H9 (cell line): ENCODE results near the gene ZDHHC11. TPM values are rescaled to one million over a fixed set of nuclear protein-coding genes. Genes with fewer than 3 reads are reported as not detected.
"Not testable (repeated sequence)": the region's sequence is repeated elsewhere in the genome, so short reads cannot be mapped to it uniquely, and the experiment has no call there.

Source experiments
- DNase-seq: peaks from one replicate; pipeline ENCODE4 v3.0.0-alpha.2; 2017
- H2AFZ ChIP-seq: one replicate; pipeline ENCODE4 v1.6.1; 2013; ENCODE audit warnings: mild to moderate bottlenecking, low read length, control low read depth, moderate library complexity
- H2AK5ac ChIP-seq: 2 replicates; pipeline ENCODE4 v1.6.1; 2013; ENCODE audit warnings: low read length, control low read depth, mixed read lengths; ENCODE audit not compliant: insufficient read length
- H2BK120ac ChIP-seq: one replicate; pipeline ENCODE4 v1.6.1; 2013; ENCODE audit warnings: low read depth, mild to moderate bottlenecking, low read length, control low read depth, inconsistent platforms; ENCODE audit not compliant: poor library complexity, severe bottlenecking
- H2BK12ac ChIP-seq: 2 replicates; pipeline ENCODE4 v1.6.1; 2013; ENCODE audit warnings: low read length, control low read depth, mixed read lengths, low read depth; ENCODE audit not compliant: insufficient read length
- H2BK15ac ChIP-seq: 2 replicates; pipeline ENCODE4 v1.6.1; 2013; ENCODE audit warnings: low read depth, low read length, control low read depth
- H2BK20ac ChIP-seq: one replicate; pipeline ENCODE4 v1.6.1; 2013; ENCODE audit warnings: low read depth, mild to moderate bottlenecking, low read length, control low read depth, inconsistent platforms; ENCODE audit not compliant: poor library complexity, severe bottlenecking
- H2BK5ac ChIP-seq: 2 replicates; pipeline ENCODE4 v1.6.1; 2013; ENCODE audit warnings: low read length, control low read depth, mixed read lengths; ENCODE audit not compliant: insufficient read length
- H3K14ac ChIP-seq: 2 replicates; pipeline ENCODE4 v1.6.1; 2013; ENCODE audit warnings: low read length, control low read depth; ENCODE audit not compliant: insufficient read depth
- H3K18ac ChIP-seq: 2 replicates; pipeline ENCODE4 v1.6.1; 2013; ENCODE audit warnings: low read depth, mild to moderate bottlenecking, mixed read lengths, low read length, control low read depth; ENCODE audit not compliant: insufficient read length
- H3K23ac ChIP-seq: 2 replicates; pipeline ENCODE4 v1.6.1; 2013; ENCODE audit warnings: low read length, control low read depth, mixed read lengths, low read depth; ENCODE audit not compliant: insufficient read length
- H3K23me2 ChIP-seq: 2 replicates; pipeline ENCODE4 v1.6.1; 2013; ENCODE audit warnings: low read depth, mild to moderate bottlenecking, mixed read lengths, low read length, control low read depth; ENCODE audit not compliant: insufficient read length, poor library complexity, severe bottlenecking
- H3K27ac ChIP-seq: 2 replicates; pipeline ENCODE4 v1.5.1; 2013; ENCODE audit warnings: low read length, control low read depth, mixed read lengths, low read depth; ENCODE audit not compliant: insufficient read length
- H3K27me3 ChIP-seq: 2 replicates; pipeline ENCODE4 v1.6.1; 2013; ENCODE audit warnings: low read length, control low read depth, inconsistent platforms; ENCODE audit not compliant: insufficient read depth
- H3K4ac ChIP-seq: 2 replicates; pipeline ENCODE4 v1.6.1; 2013; ENCODE audit warnings: low read depth, mild to moderate bottlenecking, control low read depth, inconsistent platforms, low read length, moderate library complexity
- H3K4me1 ChIP-seq: 2 replicates; pipeline ENCODE4 v1.6.1; 2013; ENCODE audit warnings: low read length, control low read depth, inconsistent platforms; ENCODE audit not compliant: insufficient read depth
- H3K4me2 ChIP-seq: 2 replicates; pipeline ENCODE4 v1.6.1; 2013; ENCODE audit warnings: low read length, control low read depth, mixed read lengths; ENCODE audit not compliant: insufficient read length, insufficient read depth
- H3K56ac ChIP-seq: 2 replicates; pipeline ENCODE4 v1.6.1; 2013; ENCODE audit warnings: low read depth, mild to moderate bottlenecking, mixed read lengths, low read length, control low read depth; ENCODE audit not compliant: insufficient read length
- H3K79me1 ChIP-seq: 2 replicates; pipeline ENCODE4 v1.6.1; 2013; ENCODE audit warnings: low read depth, mild to moderate bottlenecking, moderate library complexity, low read length, control low read depth, inconsistent platforms; ENCODE audit not compliant: insufficient read depth, poor library complexity, severe bottlenecking
- H3K79me2 ChIP-seq: 2 replicates; pipeline ENCODE4 v1.6.1; 2013; ENCODE audit warnings: low read length, control low read depth, inconsistent platforms; ENCODE audit not compliant: insufficient read depth
- H3K9ac ChIP-seq: 2 replicates; pipeline ENCODE4 v1.6.1; 2013; ENCODE audit warnings: low read length, control low read depth, mixed read lengths; ENCODE audit not compliant: insufficient read length; ENCODE audit errors: extremely low read depth
- H3K9me3 ChIP-seq: one replicate; pipeline ENCODE4 v1.6.1; 2013; ENCODE audit warnings: low read depth, low read length, inconsistent platforms; ENCODE audit not compliant: control insufficient read depth
- H3T11ph ChIP-seq: one replicate; pipeline ENCODE4 v1.6.1; 2013; ENCODE audit warnings: mild to moderate bottlenecking, low read length, control low read depth, inconsistent platforms
- H4K20me1 ChIP-seq: one replicate; pipeline ENCODE4 v1.6.1; 2013; ENCODE audit not compliant: control insufficient read depth, insufficient read length, insufficient read depth
- H4K5ac ChIP-seq: 2 replicates; pipeline ENCODE4 v1.6.1; 2013; ENCODE audit warnings: low read depth, mild to moderate bottlenecking, mixed read lengths, low read length, control low read depth; ENCODE audit not compliant: insufficient read length
- H4K8ac ChIP-seq: replicated peaks from 2 replicates; pipeline ENCODE4 v1.6.1; 2013; ENCODE audit warnings: low read length, control low read depth, mixed read lengths, low read depth; ENCODE audit not compliant: insufficient read length
- H4K91ac ChIP-seq: 2 replicates; pipeline ENCODE4 v1.6.1; 2013; ENCODE audit warnings: low read depth, mild to moderate bottlenecking, moderate library complexity, mixed read lengths, low read length, control low read depth; ENCODE audit not compliant: insufficient read length
- H3K27ac Mint-ChIP-seq, 3 experiments: 2 replicates in 2 of 3; 3 replicates in 1 of 3; pipeline ENCODE4 v1.8.0; 2020 to 2021; ENCODE audit warnings: mixed read lengths in 3 of 3, mild to moderate bottlenecking in 1 of 3, moderate library complexity in 1 of 3
- H3K27me3 Mint-ChIP-seq: 2 replicates; pipeline ENCODE4 v1.8.0; 2021; ENCODE audit warnings: low read depth, mild to moderate bottlenecking, moderate library complexity, mixed read lengths
- H3K36me3 Mint-ChIP-seq, 3 experiments: 2 replicates in 2 of 3; 3 replicates in 1 of 3; pipeline ENCODE4 v1.8.0; 2020 to 2021; ENCODE audit warnings: low read depth in 3 of 3, mixed read lengths in 3 of 3; ENCODE audit not compliant: insufficient read depth in 1 of 3
- H3K4me1 Mint-ChIP-seq, 2 experiments: 2 replicates each; pipeline ENCODE4 v1.8.0; 2020; ENCODE audit warnings: mixed read lengths in 2 of 2
- H3K4me3 Mint-ChIP-seq, 2 experiments: 2 replicates in 1 of 2; 3 replicates in 1 of 2; pipeline ENCODE4 v1.8.0; 2020 to 2021; ENCODE audit warnings: mild to moderate bottlenecking in 2 of 2, mixed read lengths in 2 of 2, moderate library complexity in 1 of 2
- H3K9me3 Mint-ChIP-seq, 2 experiments: 2 replicates in 1 of 2; 3 replicates in 1 of 2; pipeline ENCODE4 v1.8.0; 2020; ENCODE audit warnings: mild to moderate bottlenecking in 2 of 2, mixed read lengths in 2 of 2, moderate library complexity in 1 of 2
- CTCF ChIP-seq: fragments of 200-600 bp; sonication (generic); conservative IDR thresholded peaks from 3 replicates; pipeline ENCODE4 v1.8.0; 2021; ENCODE audit warnings: antibody characterized with exemption, mild to moderate bottlenecking
- WGBS: extraction: QIAGEN DNeasy Blood & Tissue Kit; methylation state at CpG from one replicate; pipeline ENCODE4 v1.1.7; 2013; ENCODE audit warnings: missing lambda C conversion rate, low lambda C conversion rate, mixed read lengths; ENCODE audit not compliant: insufficient read length; ENCODE audit errors: extremely low coverage; 5-methylcytosine and 5-hydroxymethylcytosine counted together
- total RNA-seq: library from RNA; stranded (reverse); gene quantifications from 2 replicates; pipeline ENCODE4 v1.2.1, GENCODE V29; 2021

ZDHHC11 gene
- total RNA-seq, 1 experiment from 2014 or later: 37.6 TPM

- H4K5ac ChIP-seq: no peak overlapping the region
- H2AFZ ChIP-seq: no peak overlapping the region
- Mint-ChIP-seq H3K27me3 (peaks cover 10% of the 10 kb centered on the region), H3K4me1 (peaks cover 0 to 6% of the 10 kb centered on the region in 2 experiments; a peak in 1 of 4 replicates), H3K4me3 (no peak overlapping the region), H3K9me3 (no peaks in the 10 kb centered on the region), H3K27ac (peak overlapping the region in 1 of 3 experiments; percentile 71; a peak in 1 of 7 replicates), H3K36me3 (no peaks in the 10 kb centered on the region)
- no peak overlapping the region for H3T11ph ChIP-seq
- H3K27me3 ChIP-seq: no peaks in the 10 kb centered on the region
- no peaks in the 10 kb centered on the region for H3K23me2 ChIP-seq
- no peak overlapping the region for H2BK5ac ChIP-seq
- H2AK5ac ChIP-seq: no peak overlapping the region
- H2BK120ac ChIP-seq: no peak overlapping the region
- no peak overlapping the region for H3K27ac ChIP-seq
- no peaks in the 10 kb centered on the region for H3K4me1 ChIP-seq
- H3K4ac ChIP-seq: no peak overlapping the region; the same call in 1 of the 2 replicates
- no CpG with 5 or more reads among the region's 10 CpGs for WGBS
- H2BK15ac ChIP-seq: no peak overlapping the region
- peaks cover 4% of the 10 kb centered on the region for H4K20me1 ChIP-seq
- no peak overlapping the region for H2BK20ac ChIP-seq
- H3K9ac ChIP-seq: no peak overlapping the region
- H3K56ac ChIP-seq: no peak overlapping the region
- H3K79me1 ChIP-seq: no peaks in the 10 kb centered on the region
- no peak overlapping the region for H3K23ac ChIP-seq
- peak overlapping the region; percentile 74; the same call in 1 of the 2 replicates for H3K14ac ChIP-seq
- H3K18ac ChIP-seq: peak overlapping the region; percentile 67
- peak; percentile 24 for DNase-seq
- H3K9me3 ChIP-seq: no peaks in the 10 kb centered on the region
- peak overlapping the region; percentile 87 for H2BK12ac ChIP-seq
- no peaks in the 10 kb centered on the region for H3K79me2 ChIP-seq
- H4K8ac ChIP-seq: no peak overlapping the region
- H3K4me2 ChIP-seq: no peak overlapping the region
- peak overlapping the region; percentile 53 for H4K91ac ChIP-seq
- no peak for TF ChIP-seq CTCF
Observed at GRCh38 chr5:756171-756570, 94.6 kb downstream of the ZDHHC11 start.

- not testable (repeated sequence) for H2AFZ ChIP-seq, H3K9ac ChIP-seq, H3T11ph ChIP-seq, H3K27ac Mint-ChIP-seq, H3K4me1 Mint-ChIP-seq, H3K23me2 ChIP-seq, H3K23ac ChIP-seq, H2BK120ac ChIP-seq, H3K27me3 ChIP-seq, H2BK15ac ChIP-seq, H2BK12ac ChIP-seq, H4K8ac ChIP-seq, H2BK20ac ChIP-seq, H3K79me1 ChIP-seq, H3K9me3 ChIP-seq, H4K20me1 ChIP-seq, H3K36me3 Mint-ChIP-seq, H3K56ac ChIP-seq, H3K18ac ChIP-seq, H3K4me2 ChIP-seq, H3K79me2 ChIP-seq, H3K4me3 Mint-ChIP-seq, H2AK5ac ChIP-seq, H2BK5ac ChIP-seq, H3K9me3 Mint-ChIP-seq, H3K4me1 ChIP-seq, H3K4ac ChIP-seq, H4K5ac ChIP-seq, H4K91ac ChIP-seq, H3K27me3 Mint-ChIP-seq, H3K27ac ChIP-seq
- no CpG with 5 or more reads among the region's 16 CpGs for WGBS
- peak overlapping the region; percentile 44 for H3K14ac ChIP-seq
- peak; percentile 20 for DNase-seq
Observed at GRCh38 chr5:754143-754632, 96.6 kb downstream of the ZDHHC11 start.
